Effector memory CD8-positive, alpha-beta T cell (primary cell): ENCODE data around the gene IMMT.
"Not testable (repeated sequence)": the region's sequence is repeated elsewhere in the genome, so short reads cannot be mapped to it uniquely, and the experiment has no call there.

Experiments
- ATAC-seq: fragments of 150-1000 bp; cut with Tn5 transposase; replicated peaks from 2 replicates; pipeline ENCODE4 v1.10.0; 2021; ENCODE audit warnings: mild to moderate bottlenecking, moderate library complexity
- DNase-seq, 3 experiments: peaks; one replicate each; pipeline ENCODE4 v3.0.0; 2021
- H3K27ac Mint-ChIP-seq, 2 donors: one replicate each; pipeline ENCODE4 v1.8.0; 2022; ENCODE audit warnings: mild to moderate bottlenecking in 2 of 2, mixed read lengths in 2 of 2, moderate library complexity in 2 of 2
- H3K27me3 Mint-ChIP-seq, 2 donors: one replicate each; pipeline ENCODE4 v1.8.0; 2022; ENCODE audit warnings: mixed read lengths in 2 of 2
- H3K36me3 Mint-ChIP-seq: one replicate; pipeline ENCODE4 v1.8.0; 2022; ENCODE audit warnings: mild to moderate bottlenecking, moderate library complexity, mixed read lengths; ENCODE audit not compliant: insufficient read depth
- H3K4me1 Mint-ChIP-seq, 2 donors: one replicate each; pipeline ENCODE4 v1.8.0; 2022; ENCODE audit warnings: low read depth in 2 of 2, mixed read lengths in 2 of 2
- H3K4me3 Mint-ChIP-seq, 2 donors: one replicate each; pipeline ENCODE4 v1.8.0; 2022; ENCODE audit warnings: mild to moderate bottlenecking in 2 of 2, mixed read lengths in 2 of 2, moderate library complexity in 2 of 2
- H3K9me3 Mint-ChIP-seq, 2 donors: one replicate each; pipeline ENCODE4 v1.8.0; 2022; ENCODE audit warnings: mixed read lengths in 2 of 2
- total RNA-seq, 9 experiments: gene quantifications; one replicate each; lab custom pipeline; 2026; lab: John Stamatoyannopoulos, UW

IMMT gene
- 50.6 to 260 (median 125) reads per million in 9 experiments for total RNA-seq

- peak; percentile 85 for ATAC-seq
- Mint-ChIP-seq H3K27ac (peak within 1 kb of the TSS; percentile 97), H3K4me3 (peak within 1 kb of the TSS; percentile 92 to 98), H3K36me3 (peaks cover 34% of the 10 kb centered on the region), H3K4me1 (peaks cover 34 to 39% of the 10 kb centered on the region in 2 donors), H3K27me3 (no peaks in the 10 kb centered on the region), H3K9me3 (no peaks in the 10 kb centered on the region)
- peak; percentile 85 to 91 (median 89) for DNase-seq
Observed at GRCh38 chr2:86195055-86195807, at the start of gene IMMT. Gene IMMT (minus strand): TSS chr2:86195462. CDS start chr2:86195382, 80 bp downstream.

- not testable (repeated sequence) for H3K27me3 Mint-ChIP-seq, ATAC-seq, H3K27ac Mint-ChIP-seq, H3K36me3 Mint-ChIP-seq, H3K4me3 Mint-ChIP-seq, H3K4me1 Mint-ChIP-seq, H3K9me3 Mint-ChIP-seq, DNase-seq
Observed at GRCh38 chr2:86244781-86245180, 49.5 kb upstream of the IMMT start.

GRCh38 chr2:86243950-86244733 is 48.9 kb upstream of the IMMT start:
- Mint-ChIP-seq H3K36me3 (no peaks in the 10 kb centered on the region), H3K9me3 (no peaks in the 10 kb centered on the region), H3K4me3 (no peak overlapping the region), H3K4me1 (no peaks in the 10 kb centered on the region), H3K27ac (no peak overlapping the region), H3K27me3 (no peaks in the 10 kb centered on the region)
- ATAC-seq (no peak), DNase-seq (no peak)

GRCh38 chr2:86243272-86243671 is 48.0 kb upstream of the IMMT start:
- no peaks in the 10 kb centered on the region for H3K36me3 Mint-ChIP-seq
- H3K9me3 Mint-ChIP-seq: no peaks in the 10 kb centered on the region
- DNase-seq (no peak), ATAC-seq (no peak)
- H3K27ac Mint-ChIP-seq: no peak overlapping the region
- H3K27me3 Mint-ChIP-seq: peaks cover 0 to 3% of the 10 kb centered on the region in 2 donors
- peaks cover 3% of the 10 kb centered on the region in 2 donors for H3K4me1 Mint-ChIP-seq
- H3K4me3 Mint-ChIP-seq: no peak overlapping the region

- Mint-ChIP-seq H3K4me3 (no peak overlapping the region), H3K27ac (no peak overlapping the region), H3K4me1 (peaks cover 3% of the 10 kb centered on the region in 2 donors), H3K27me3 (peaks cover 9 to 10% of the 10 kb centered on the region in 2 donors), H3K36me3 (no peaks in the 10 kb centered on the region), H3K9me3 (no peaks in the 10 kb centered on the region)
- DNase-seq (no peak), ATAC-seq (no peak)
Observed at GRCh38 chr2:86241611-86242010, 46.3 kb upstream of the IMMT start.

- Mint-ChIP-seq H3K36me3 (no peaks in the 10 kb centered on the region), H3K4me1 (peaks cover 3% of the 10 kb centered on the region in 2 donors), H3K27ac (no peak overlapping the region), H3K9me3 (no peaks in the 10 kb centered on the region), H3K4me3 (no peak overlapping the region), H3K27me3 (peaks cover 15 to 22% of the 10 kb centered on the region in 2 donors)
- DNase-seq: no peak
- no peak for ATAC-seq
Observed at GRCh38 chr2:86240251-86240650, 45.0 kb upstream of the IMMT start.

GRCh38 chr2:86239745-86240144 is 44.5 kb upstream of the IMMT start:
- H3K9me3 Mint-ChIP-seq: no peaks in the 10 kb centered on the region
- no peak for DNase-seq
- peaks cover 3% of the 10 kb centered on the region in 2 donors for H3K4me1 Mint-ChIP-seq
- H3K36me3 Mint-ChIP-seq: no peaks in the 10 kb centered on the region
- H3K4me3 Mint-ChIP-seq: no peak overlapping the region
- ATAC-seq: no peak
- peaks cover 15 to 23% of the 10 kb centered on the region in 2 donors for H3K27me3 Mint-ChIP-seq
- H3K27ac Mint-ChIP-seq: no peak overlapping the region

GRCh38 chr2:86239326-86239725 is 44.1 kb upstream of the IMMT start:
- DNase-seq: no peak
- Mint-ChIP-seq H3K9me3 (no peaks in the 10 kb centered on the region), H3K27me3 (peaks cover 15 to 23% of the 10 kb centered on the region in 2 donors), H3K36me3 (no peaks in the 10 kb centered on the region), H3K27ac (no peak overlapping the region), H3K4me1 (peaks cover 3% of the 10 kb centered on the region in 2 donors), H3K4me3 (no peak overlapping the region)
- no peak for ATAC-seq

GRCh38 chr2:86238354-86238753 is 43.1 kb upstream of the IMMT start:
- peaks cover 15 to 30% of the 10 kb centered on the region in 2 donors for H3K27me3 Mint-ChIP-seq
- DNase-seq: peak in 1 of 3 experiments; percentile 8
- no peak overlapping the region for H3K4me3 Mint-ChIP-seq
- H3K4me1 Mint-ChIP-seq: peaks cover 3% of the 10 kb centered on the region in 2 donors
- ATAC-seq: peak; percentile 71
- no peaks in the 10 kb centered on the region for H3K36me3 Mint-ChIP-seq
- H3K27ac Mint-ChIP-seq: peak overlapping the region in 1 of 2 donors; percentile 42
- no peaks in the 10 kb centered on the region for H3K9me3 Mint-ChIP-seq

- ATAC-seq (no peak), DNase-seq (no peak)
- H3K4me3 Mint-ChIP-seq: no peak overlapping the region
- no peaks in the 10 kb centered on the region for H3K36me3 Mint-ChIP-seq
- no peak overlapping the region for H3K27ac Mint-ChIP-seq
- peaks cover 15 to 34% of the 10 kb centered on the region in 2 donors for H3K27me3 Mint-ChIP-seq
- H3K4me1 Mint-ChIP-seq: peaks cover 3% of the 10 kb centered on the region in 2 donors
- no peaks in the 10 kb centered on the region for H3K9me3 Mint-ChIP-seq
Observed at GRCh38 chr2:86237172-86237571, 41.9 kb upstream of the IMMT start.

GRCh38 chr2:86235196-86235980 is 40.1 kb upstream of the IMMT start:
- H3K9me3 Mint-ChIP-seq: no peaks in the 10 kb centered on the region
- ATAC-seq: no peak
- no peak overlapping the region for H3K4me3 Mint-ChIP-seq
- no peaks in the 10 kb centered on the region for H3K36me3 Mint-ChIP-seq
- H3K4me1 Mint-ChIP-seq: peaks cover 3% of the 10 kb centered on the region in 2 donors
- H3K27ac Mint-ChIP-seq: no peak overlapping the region
- H3K27me3 Mint-ChIP-seq: peaks cover 15 to 38% of the 10 kb centered on the region in 2 donors
- no peak for DNase-seq

GRCh38 chr2:86234563-86235131 is 39.4 kb upstream of the IMMT start:
- peaks cover 15 to 43% of the 10 kb centered on the region in 2 donors for H3K27me3 Mint-ChIP-seq
- DNase-seq (no peak), ATAC-seq (no peak)
- H3K4me3 Mint-ChIP-seq: no peak overlapping the region
- no peaks in the 10 kb centered on the region for H3K9me3 Mint-ChIP-seq
- peaks cover 3% of the 10 kb centered on the region in 2 donors for H3K4me1 Mint-ChIP-seq
- H3K27ac Mint-ChIP-seq: no peak overlapping the region
- H3K36me3 Mint-ChIP-seq: no peaks in the 10 kb centered on the region

GRCh38 chr2:86233436-86233835 is 38.2 kb upstream of the IMMT start:
- H3K4me1 Mint-ChIP-seq: peaks cover 1 to 2% of the 10 kb centered on the region in 2 donors
- peaks cover 13 to 43% of the 10 kb centered on the region in 2 donors for H3K27me3 Mint-ChIP-seq
- DNase-seq (no peak), ATAC-seq (no peak)
- H3K9me3 Mint-ChIP-seq: no peaks in the 10 kb centered on the region
- no peak overlapping the region for H3K27ac Mint-ChIP-seq
- no peaks in the 10 kb centered on the region for H3K36me3 Mint-ChIP-seq
- H3K4me3 Mint-ChIP-seq: no peak overlapping the region
